Measurements from ENCODE around the gene MAGI1. TPM values are rescaled to one million over a fixed set of nuclear protein-coding genes. Genes with fewer than 3 reads are reported as not detected.

MAGI1 gene
- total and polyA plus RNA-seq, 4 donors, result 5.0 to 69.2 (median 28.5) TPM

- ATAC-seq (ENCODE audit: low FRiP score), result no peak
- H3K4me3 ChIP-seq (ENCODE audit: low read length in 2 of 2), result no peak overlapping the region
- H3K27ac ChIP-seq (ENCODE audit: low read depth in 1 of 2, low read length in 2 of 2), result no peak overlapping the region
- WGBS, 2 donors, result 84 to 87% methylated on average over 3 of the region's 3 CpGs
- no peaks in the 10 kb centered on the region for H3K36me3 ChIP-seq (ENCODE audit: control insufficient read depth in 1 of 2, insufficient read depth in 2 of 2, low read length in 1 of 2)
- peaks cover 0 to 3% of the 10 kb centered on the region in 2 donors for H3K4me1 ChIP-seq (ENCODE audit: control insufficient read depth in 1 of 2, insufficient read depth in 2 of 2, low read length in 2 of 2)
- intact Hi-C loops (cut with DNase I), result loop anchor here (5.0 to 10.0 kb wide), 2 partner anchors 47 to 240 kb away; no protein-coding TSS in a partner anchor
- no peaks in the 10 kb centered on the region for H3K27me3 ChIP-seq (ENCODE audit: control insufficient read depth in 1 of 2, insufficient read depth in 2 of 2, low read length in 1 of 2)
- DNase-seq, result no peak
- no peaks in the 10 kb centered on the region for H3K9me3 ChIP-seq (ENCODE audit: control insufficient read depth, low read length)
Measured at GRCh38 chr3:65675011-65675410, 363.7 kb downstream of the MAGI1 start.

- WGBS, 2 donors, result 9 to 23% methylated on average over 2 of the region's 2 CpGs
- H3K36me3 ChIP-seq (ENCODE audit: control insufficient read depth in 1 of 2, insufficient read depth in 2 of 2, low read length in 1 of 2), result no peaks in the 10 kb centered on the region
- no peak overlapping the region for H3K27ac ChIP-seq (ENCODE audit: low read depth in 1 of 2, low read length in 2 of 2)
- H3K9me3 ChIP-seq (ENCODE audit: control insufficient read depth, low read length), result no peaks in the 10 kb centered on the region
- H3K4me1 ChIP-seq (ENCODE audit: control insufficient read depth in 1 of 2, insufficient read depth in 2 of 2, low read length in 2 of 2), result peaks cover 0 to 3% of the 10 kb centered on the region in 2 donors
- no peaks in the 10 kb centered on the region for H3K27me3 ChIP-seq (ENCODE audit: control insufficient read depth in 1 of 2, insufficient read depth in 2 of 2, low read length in 1 of 2)
- H3K4me3 ChIP-seq (ENCODE audit: low read length in 2 of 2), result no peak overlapping the region
- DNase-seq, result no peak
- ATAC-seq (ENCODE audit: low FRiP score), result no peak
- intact Hi-C loops (cut with DNase I), result loop anchor here in 1 of 2 donors (10.0 kb wide), 1 partner anchor 239 kb away; no protein-coding TSS in a partner anchor
Measured at GRCh38 chr3:65674226-65674625, 364.5 kb downstream of the MAGI1 start.

GRCh38 chr3:65672871-65673815, 365.6 kb downstream of the MAGI1 start:
- no peaks in the 10 kb centered on the region for H3K9me3 ChIP-seq (ENCODE audit: control insufficient read depth, low read length)
- ATAC-seq (ENCODE audit: low FRiP score), result no peak
- peaks cover 0 to 3% of the 10 kb centered on the region in 2 donors for H3K4me1 ChIP-seq (ENCODE audit: control insufficient read depth in 1 of 2, insufficient read depth in 2 of 2, low read length in 2 of 2)
- no peak overlapping the region for H3K4me3 ChIP-seq (ENCODE audit: low read length in 2 of 2)
- DNase-seq, result peak; percentile 56 to 88
- intact Hi-C loops (cut with DNase I), result loop anchor here (2.0 to 10.0 kb wide), 2 partner anchors 234 to 238 kb away; no protein-coding TSS in a partner anchor
- H3K36me3 ChIP-seq (ENCODE audit: control insufficient read depth in 1 of 2, insufficient read depth in 2 of 2, low read length in 1 of 2), result no peaks in the 10 kb centered on the region
- no peak overlapping the region for H3K27ac ChIP-seq (ENCODE audit: low read depth in 1 of 2, low read length in 2 of 2)
- 52 to 57% methylated on average over 11 of the region's 11 CpGs for WGBS, 2 donors
- H3K27me3 ChIP-seq (ENCODE audit: control insufficient read depth in 1 of 2, insufficient read depth in 2 of 2, low read length in 1 of 2), result no peaks in the 10 kb centered on the region

GRCh38 chr3:65672061-65672460, 366.7 kb downstream of the MAGI1 start:
- H3K9me3 ChIP-seq (ENCODE audit: control insufficient read depth, low read length), result no peaks in the 10 kb centered on the region
- ATAC-seq (ENCODE audit: low FRiP score), result no peak
- no peaks in the 10 kb centered on the region for H3K27me3 ChIP-seq (ENCODE audit: control insufficient read depth in 1 of 2, insufficient read depth in 2 of 2, low read length in 1 of 2)
- DNase-seq, result no peak
- no peak overlapping the region for H3K4me3 ChIP-seq (ENCODE audit: low read length in 2 of 2)
- H3K27ac ChIP-seq (ENCODE audit: low read depth in 1 of 2, low read length in 2 of 2), result no peak overlapping the region
- H3K4me1 ChIP-seq (ENCODE audit: control insufficient read depth in 1 of 2, insufficient read depth in 2 of 2, low read length in 2 of 2), result peaks cover 0 to 3% of the 10 kb centered on the region in 2 donors
- intact Hi-C loops (cut with DNase I), result loop anchor here (2.0 to 10.0 kb wide), 2 partner anchors 233 to 237 kb away; no protein-coding TSS in a partner anchor
- H3K36me3 ChIP-seq (ENCODE audit: control insufficient read depth in 1 of 2, insufficient read depth in 2 of 2, low read length in 1 of 2), result no peaks in the 10 kb centered on the region
- WGBS, 2 donors, result 86 to 92% methylated on average over 1 of the region's 1 CpG

- intact Hi-C loops (cut with DNase I), result loop anchor here in 1 of 2 donors (10.0 kb wide), 1 partner anchor 236 kb away; no protein-coding TSS in a partner anchor
- 61 to 80% methylated on average over 3 of the region's 3 CpGs for WGBS, 2 donors
- Histone ChIP-seq H3K4me3 (ENCODE audit: low read length in 2 of 2) (no peak overlapping the region), H3K4me1 (ENCODE audit: control insufficient read depth in 1 of 2, insufficient read depth in 2 of 2, low read length in 2 of 2) (peaks cover 0 to 3% of the 10 kb centered on the region in 2 donors), H3K27ac (ENCODE audit: low read depth in 1 of 2, low read length in 2 of 2) (no peak overlapping the region), H3K9me3 (ENCODE audit: control insufficient read depth, low read length) (no peaks in the 10 kb centered on the region), H3K36me3 (ENCODE audit: control insufficient read depth in 1 of 2, insufficient read depth in 2 of 2, low read length in 1 of 2) (no peaks in the 10 kb centered on the region), H3K27me3 (ENCODE audit: control insufficient read depth in 1 of 2, insufficient read depth in 2 of 2, low read length in 1 of 2) (no peaks in the 10 kb centered on the region)
- ATAC-seq (ENCODE audit: low FRiP score) (no peak), DNase-seq (no peak)
Measured at GRCh38 chr3:65671004-65671403, 367.7 kb downstream of the MAGI1 start.

- Histone ChIP-seq H3K27ac (ENCODE audit: low read depth in 1 of 2, low read length in 2 of 2) (no peak overlapping the region), H3K9me3 (ENCODE audit: control insufficient read depth, low read length) (no peaks in the 10 kb centered on the region), H3K27me3 (ENCODE audit: control insufficient read depth in 1 of 2, insufficient read depth in 2 of 2, low read length in 1 of 2) (no peaks in the 10 kb centered on the region), H3K4me1 (ENCODE audit: control insufficient read depth in 1 of 2, insufficient read depth in 2 of 2, low read length in 2 of 2) (no peaks in the 10 kb centered on the region), H3K4me3 (ENCODE audit: low read length in 2 of 2) (no peak overlapping the region), H3K36me3 (ENCODE audit: control insufficient read depth in 1 of 2, insufficient read depth in 2 of 2, low read length in 1 of 2) (no peaks in the 10 kb centered on the region)
- WGBS, 2 donors, result 65 to 81% methylated on average over 5 of the region's 5 CpGs
- ATAC-seq (ENCODE audit: low FRiP score), result no peak
- intact Hi-C loops (cut with DNase I), result no loop called here
- DNase-seq, result no peak
Measured at GRCh38 chr3:65669163-65669875, 369.4 kb downstream of the MAGI1 start.

GRCh38 chr3:65667963-65668362, 370.8 kb downstream of the MAGI1 start:
- no peak for DNase-seq
- H3K36me3 ChIP-seq (ENCODE audit: control insufficient read depth in 1 of 2, insufficient read depth in 2 of 2, low read length in 1 of 2), result no peaks in the 10 kb centered on the region
- no peak overlapping the region for H3K27ac ChIP-seq (ENCODE audit: low read depth in 1 of 2, low read length in 2 of 2)
- H3K4me3 ChIP-seq (ENCODE audit: low read length in 2 of 2), result no peak overlapping the region
- 97 to 98% methylated on average over 4 of the region's 4 CpGs for WGBS, 2 donors
- H3K4me1 ChIP-seq (ENCODE audit: control insufficient read depth in 1 of 2, insufficient read depth in 2 of 2, low read length in 2 of 2), result no peaks in the 10 kb centered on the region
- intact Hi-C loops (cut with DNase I), result no loop called here
- no peak for ATAC-seq (ENCODE audit: low FRiP score)
- H3K27me3 ChIP-seq (ENCODE audit: control insufficient read depth in 1 of 2, insufficient read depth in 2 of 2, low read length in 1 of 2), result no peaks in the 10 kb centered on the region
- no peaks in the 10 kb centered on the region for H3K9me3 ChIP-seq (ENCODE audit: control insufficient read depth, low read length)

GRCh38 chr3:65666448-65667091, 372.1 kb downstream of the MAGI1 start:
- H3K36me3 ChIP-seq (ENCODE audit: control insufficient read depth in 1 of 2, insufficient read depth in 2 of 2, low read length in 1 of 2), result no peaks in the 10 kb centered on the region
- no peaks in the 10 kb centered on the region for H3K9me3 ChIP-seq (ENCODE audit: control insufficient read depth, low read length)
- DNase-seq, result no peak
- peaks cover 0 to 2% of the 10 kb centered on the region in 2 donors for H3K4me1 ChIP-seq (ENCODE audit: control insufficient read depth in 1 of 2, insufficient read depth in 2 of 2, low read length in 2 of 2)
- intact Hi-C loops (cut with DNase I), result no loop called here
- H3K27me3 ChIP-seq (ENCODE audit: control insufficient read depth in 1 of 2, insufficient read depth in 2 of 2, low read length in 1 of 2), result no peaks in the 10 kb centered on the region
- 76 to 88% methylated on average over 6 of the region's 6 CpGs for WGBS, 2 donors
- no peak overlapping the region for H3K27ac ChIP-seq (ENCODE audit: low read depth in 1 of 2, low read length in 2 of 2)
- no peak overlapping the region for H3K4me3 ChIP-seq (ENCODE audit: low read length in 2 of 2)
- no peak for ATAC-seq (ENCODE audit: low FRiP score)
